Heart right ventricle (tissue), 16 donors: ENCODE results near the gene TOR1B. TPM values are rescaled to one million over a fixed set of nuclear protein-coding genes. Genes with fewer than 3 reads are reported as not detected.

Experiments
- ATAC-seq, 8 donors: fragments of 200-7000 bp; cut with Tn5 transposase; one replicate each; pipeline ENCODE4 v1.9.1; 2020; ENCODE audit warnings: mild to moderate bottlenecking in 8 of 8, moderate library complexity in 8 of 8, moderate number of reproducible peaks in 1 of 8
- DNase-seq, 2 donors: peaks; one replicate each; pipeline ENCODE4 v3.0.0-alpha.2; 2020
- H3K27ac ChIP-seq, 10 donors: fragments of 200-600 bp; sonication (generic) in 2 of 10; one replicate each; pipeline versions ENCODE4 v1.5.0 to v1.8.0; 2020 to 2022; ENCODE audit warnings: mild to moderate bottlenecking in 3 of 10
- H3K27me3 ChIP-seq, 7 donors: fragments of 200-600 bp; one replicate each; pipeline ENCODE4 v1.8.0; 2021 to 2022; ENCODE audit warnings: mild to moderate bottlenecking in 2 of 7
- H3K36me3 ChIP-seq, 9 donors: fragments of 200-600 bp; sonication (generic) in 1 of 9; one replicate each; pipeline versions ENCODE4 v1.5.0 to v1.8.0; 2020 to 2022; ENCODE audit warnings: mild to moderate bottlenecking in 2 of 9
- H3K4me1 ChIP-seq, 9 donors: fragments of 200-600 bp; sonication (generic) in 1 of 9; one replicate each; pipeline versions ENCODE4 v1.5.0 to v1.8.0; 2020 to 2022; ENCODE audit warnings: mild to moderate bottlenecking in 4 of 9
- H3K4me3 ChIP-seq, 10 donors: fragments of 200-600 bp; sonication (generic) in 2 of 10; one replicate each; pipeline versions ENCODE4 v1.5.0 to v1.8.0; 2020 to 2022; ENCODE audit warnings: mild to moderate bottlenecking in 7 of 10, moderate library complexity in 2 of 10
- H3K9me3 ChIP-seq, 11 donors: fragments of 200-600 bp in 10 of 11; sonication (generic) in 2 of 11; one replicate each; pipeline versions ENCODE4 v1.5.0 to v1.8.0; 2013 to 2022; ENCODE audit warnings: mild to moderate bottlenecking in 2 of 11, control low read depth in 1 of 11, moderate library complexity in 1 of 11
- CTCF ChIP-seq, 9 donors: fragments of 200-600 bp; sonication (generic) in 2 of 9; IDR thresholded peaks; one replicate each; pipeline versions ENCODE4 v1.5.0 to v1.8.0; 2021 to 2022; ENCODE audit warnings: antibody characterized with exemption in 9 of 9, mild to moderate bottlenecking in 5 of 9, moderate library complexity in 1 of 9
- WGBS, 2 donors: extraction: QIAGEN DNeasy Blood & Tissue Kit; methylation state at CpG; one replicate each; pipeline ENCODE4 v1.1.7; 2013; ENCODE audit warnings: inconsistent platforms in 1 of 2; 5-methylcytosine and 5-hydroxymethylcytosine counted together
- intact Hi-C, 10 donors: fragments of 100-400 bp; cut with DNase I; formaldehyde crosslinking; loops; one replicate each; pipeline versions ENCODE4 v1.11.1 to v1.14.2; 2022
- polyA plus RNA-seq, 2 donors: library from polyadenylated mRNA; stranded (reverse); fragments of 200-250 nt; gene quantifications; one replicate each; pipeline ENCODE4 v1.2.3, GENCODE V29; 2013
- total RNA-seq, 10 donors: library from RNA; stranded (reverse); fragmentation: NEBNext Ultra II Directional in 3 of 10; extraction: Animal tissue kit (Norgen Biotek cat#: 25700) in 3 of 10; gene quantifications; one replicate each; pipeline versions ENCODE4 v1.2.1 to v1.2.4, GENCODE V29; 2021 to 2023
- donor health status: Arrhythmogenic right ventricular cardiomyopathy.
- donor health status: ischemic (EF 13 %, LVEDD 7.1; RV severe dilation, severe dysfunction).
- donor health status: healthy with polysubstance abuse.
- donor health status: DM: no; HTN: yes; CAD: no.
- donor health status: DM: no; HTN: no; CAD: no.
- donor health status: ischemic (EF 25% LVEDD 6.9; RV normal size, moderate dysfunction).
- donor health status: ischemic (EF 25% LVEDD 5.7; RV mildly dilated, moderate dysfunction).
- donor health status: healthy.
- donor health status: DM: yes; HTN: yes; CAD: no.
- donor health status: Ischemic cardiomyopathy.
- donor health status: ischemic (EF 35%, LVEDD 5.7; RV mildly dilated, moderate dysfunction).
- donor health status: nonischemic (EF 11% LVEDD 7.7; RV severe dilation, severe dysfunction).
- donor health status: DM: yes; HTN: yes; CAD: no.
- donor health status: PGD.
- donor health status: ischemic (EF 29% LVEDD 5.4; RV normal size, mild dysfunction).
- donor health status: nonischemic (EF 23%, LVEDD 6.1; RV moderate dilation, normal function).

Gene TOR1B
- total and polyA plus RNA-seq, 12 donors, result 6.4 to 13.8 (median 11.0) TPM

GRCh38 chr9:129776566-129776937 is 26.4 kb upstream of the TOR1B start:
- Histone ChIP-seq H3K9me3 (no peaks in the 10 kb centered on the region), H3K27me3 (no peaks in the 10 kb centered on the region), H3K27ac (peak overlapping the region in 8 of 10 donors; percentile 23 to 81 (median 58)), H3K36me3 (no peaks in the 10 kb centered on the region), H3K4me1 (peaks cover 0 to 53% (median 16%) of the 10 kb centered on the region in 9 donors), H3K4me3 (peak overlapping the region in 5 of 10 donors; percentile 8 to 18 (median 14))
- ATAC-seq (peak in 6 of 8 donors; percentile 2 to 37 (median 10)), DNase-seq (peak in 1 of 2 donors; percentile 41)
- TF ChIP-seq CTCF (IDR thresholded peaks at IDR 0.05), result no peak
- 67 to 70% methylated on average over 8 of the region's 8 CpGs for WGBS, 2 donors
- intact Hi-C loops, result loop anchor here in 1 of 10 donors (10.0 kb wide), 1 partner anchor 642 kb away; no protein-coding TSS in a partner anchor

- no peak for TF ChIP-seq CTCF (IDR thresholded peaks at IDR 0.05)
- WGBS, 2 donors, result 21 to 24% methylated on average over 16 of the region's 16 CpGs
These were observed 25.8 kb upstream of the TOR1B start for GRCh38 chr9:129776938-129777768.

GRCh38 chr9:129777769-129778130 is 25.2 kb upstream of the TOR1B start:
- peak overlapping the region in 1 of 10 donors; percentile 12 for H3K4me3 ChIP-seq
- ATAC-seq, result no peak

More at GRCh38 chr9:129776938-129777768, 25.8 kb upstream of the TOR1B start:
- intact Hi-C loops, result loop anchor here in 1 of 10 donors (10.0 kb wide), 1 partner anchor 642 kb away; no protein-coding TSS in a partner anchor
- Histone ChIP-seq H3K4me3 (peak overlapping the region in 5 of 10 donors; percentile 8 to 18 (median 14)), H3K4me1 (peaks cover 0 to 53% (median 16%) of the 10 kb centered on the region in 9 donors), H3K36me3 (no peaks in the 10 kb centered on the region), H3K9me3 (no peaks in the 10 kb centered on the region), H3K27ac (peak overlapping the region in 9 of 10 donors; percentile 23 to 81 (median 54)), H3K27me3 (no peaks in the 10 kb centered on the region)
- ATAC-seq (peak; percentile 96 to 99 (median 97)), DNase-seq (peak; percentile 93)

More at GRCh38 chr9:129777769-129778130, 25.2 kb upstream of the TOR1B start:
- no peaks in the 10 kb centered on the region for H3K9me3 ChIP-seq
- intact Hi-C loops, result loop anchor here in 1 of 10 donors (10.0 kb wide), 1 partner anchor 643 kb away; no protein-coding TSS in a partner anchor
- peaks cover 0 to 53% (median 16%) of the 10 kb centered on the region in 9 donors for H3K4me1 ChIP-seq
- DNase-seq, result no peak
- no peak for TF ChIP-seq CTCF (IDR thresholded peaks at IDR 0.05)
- no peaks in the 10 kb centered on the region for H3K27me3 ChIP-seq
- no peaks in the 10 kb centered on the region for H3K36me3 ChIP-seq
- peak overlapping the region in 9 of 10 donors; percentile 23 to 81 (median 54) for H3K27ac ChIP-seq
- WGBS, 2 donors, result 63 to 70% methylated on average over 11 of the region's 11 CpGs
